Measurements from ENCODE around the gene HBS1L.

Gene HBS1L

GRCh38 chr6:134936931-134937330 lies 117.7 kb downstream of the HBS1L start:
- Histone ChIP-seq H3K27ac (no peak overlapping the region), H3K27me3 (ENCODE audit: insufficient read depth, low read depth) (no peaks in the 10 kb centered on the region), H4K20me1 (ENCODE audit: insufficient read depth) (no peaks in the 10 kb centered on the region), H2AFZ (ENCODE audit: low read depth) (no peak overlapping the region), H3K36me3 (ENCODE audit: insufficient read depth) (no peaks in the 10 kb centered on the region), H3K9ac (no peak overlapping the region), H3K79me2 (ENCODE audit: insufficient read depth, low read depth) (no peaks in the 10 kb centered on the region), H3K4me1 (ENCODE audit: low read depth, poor library complexity, severe bottlenecking) (peaks cover 15% of the 10 kb centered on the region), H3K4me2 (no peak overlapping the region), H3K4me3 (IDR thresholded peaks at IDR 0.05; ENCODE audit: insufficient read depth, low read depth, low read length) (no peak overlapping the region)
- TF ChIP-seq, protein P1, sequence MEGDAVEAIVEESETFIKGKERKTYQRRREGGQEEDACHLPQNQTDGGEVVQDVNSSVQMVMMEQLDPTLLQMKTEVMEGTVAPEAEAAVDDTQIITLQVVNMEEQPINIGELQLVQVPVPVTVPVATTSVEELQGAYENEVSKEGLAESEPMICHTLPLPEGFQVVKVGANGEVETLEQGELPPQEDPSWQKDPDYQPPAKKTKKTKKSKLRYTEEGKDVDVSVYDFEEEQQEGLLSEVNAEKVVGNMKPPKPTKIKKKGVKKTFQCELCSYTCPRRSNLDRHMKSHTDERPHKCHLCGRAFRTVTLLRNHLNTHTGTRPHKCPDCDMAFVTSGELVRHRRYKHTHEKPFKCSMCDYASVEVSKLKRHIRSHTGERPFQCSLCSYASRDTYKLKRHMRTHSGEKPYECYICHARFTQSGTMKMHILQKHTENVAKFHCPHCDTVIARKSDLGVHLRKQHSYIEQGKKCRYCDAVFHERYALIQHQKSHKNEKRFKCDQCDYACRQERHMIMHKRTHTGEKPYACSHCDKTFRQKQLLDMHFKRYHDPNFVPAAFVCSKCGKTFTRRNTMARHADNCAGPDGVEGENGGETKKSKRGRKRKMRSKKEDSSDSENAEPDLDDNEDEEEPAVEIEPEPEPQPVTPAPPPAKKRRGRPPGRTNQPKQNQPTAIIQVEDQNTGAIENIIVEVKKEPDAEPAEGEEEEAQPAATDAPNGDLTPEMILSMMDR (conservative IDR thresholded peaks at IDR 0.05; ENCODE audit: low read depth, low read length): no peak

GRCh38 chr6:134936476-134936875 lies 118.1 kb downstream of the HBS1L start:
- Histone ChIP-seq H3K79me2 (ENCODE audit: insufficient read depth, low read depth) (no peaks in the 10 kb centered on the region), H3K4me3 (IDR thresholded peaks at IDR 0.05; ENCODE audit: insufficient read depth, low read depth, low read length) (no peak overlapping the region), H3K36me3 (ENCODE audit: insufficient read depth) (no peaks in the 10 kb centered on the region), H3K4me2 (no peak overlapping the region), H4K20me1 (ENCODE audit: insufficient read depth) (no peaks in the 10 kb centered on the region), H2AFZ (ENCODE audit: low read depth) (no peak overlapping the region), H3K4me1 (ENCODE audit: low read depth, poor library complexity, severe bottlenecking) (peaks cover 15% of the 10 kb centered on the region), H3K27ac (no peak overlapping the region), H3K27me3 (ENCODE audit: insufficient read depth, low read depth) (no peaks in the 10 kb centered on the region), H3K9ac (no peak overlapping the region)
- TF ChIP-seq, protein P1 (conservative IDR thresholded peaks at IDR 0.05; ENCODE audit: low read depth, low read length): no peak

DNA sequence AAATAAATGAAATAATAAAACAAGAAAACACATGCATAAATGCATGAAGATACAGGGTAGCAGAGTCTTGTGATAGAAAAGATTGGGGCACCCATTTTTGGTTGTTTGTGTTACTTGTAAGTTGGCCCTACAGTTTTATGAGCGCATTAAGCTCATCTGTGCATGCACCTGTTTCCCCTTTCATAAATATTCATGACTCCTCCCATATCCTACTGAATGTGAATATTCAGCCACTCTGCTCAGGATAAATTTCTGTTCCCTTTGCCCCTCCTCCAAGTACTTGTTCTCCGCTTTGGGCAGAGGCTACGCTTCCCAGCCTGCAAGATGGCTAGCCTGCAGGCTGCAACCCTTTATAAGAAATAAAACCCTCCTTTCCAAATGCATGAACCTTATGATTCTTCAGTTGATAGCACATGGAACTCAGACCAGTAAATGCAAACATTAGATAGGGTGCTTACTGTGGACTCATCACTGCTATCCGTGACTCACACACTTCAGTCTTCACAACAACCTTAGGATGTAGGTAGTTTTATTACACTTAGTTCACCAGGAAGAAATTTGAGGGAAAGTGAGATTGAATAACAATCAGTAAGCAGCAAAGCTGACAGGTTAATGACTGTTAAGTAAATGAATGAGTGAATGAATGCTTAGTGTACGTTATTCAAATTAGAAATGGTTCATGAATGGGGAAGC lies 119.7 kb downstream of the HBS1L start:
- Histone ChIP-seq H3K9ac (no peak overlapping the region), H4K20me1 (ENCODE audit: insufficient read depth) (no peaks in the 10 kb centered on the region), H3K27ac (no peak overlapping the region), H3K79me2 (ENCODE audit: insufficient read depth, low read depth) (no peaks in the 10 kb centered on the region), H3K27me3 (ENCODE audit: insufficient read depth, low read depth) (no peaks in the 10 kb centered on the region), H2AFZ (ENCODE audit: low read depth) (no peak overlapping the region), H3K4me2 (no peak overlapping the region), H3K4me1 (ENCODE audit: low read depth, poor library complexity, severe bottlenecking) (peaks cover 9% of the 10 kb centered on the region), H3K36me3 (ENCODE audit: insufficient read depth) (no peaks in the 10 kb centered on the region), H3K4me3 (IDR thresholded peaks at IDR 0.05; ENCODE audit: insufficient read depth, low read depth, low read length) (no peak overlapping the region)
- TF ChIP-seq, protein P1 (conservative IDR thresholded peaks at IDR 0.05; ENCODE audit: low read depth, low read length): no peak

- no peaks in the 10 kb centered on the region for H4K20me1 ChIP-seq (ENCODE audit: insufficient read depth)
- no peak overlapping the region for H3K4me3 ChIP-seq (IDR thresholded peaks at IDR 0.05; ENCODE audit: insufficient read depth, low read depth, low read length)
- no peaks in the 10 kb centered on the region for H3K36me3 ChIP-seq (ENCODE audit: insufficient read depth)
- H3K9ac ChIP-seq: no peak overlapping the region
- TF ChIP-seq, protein P1 (conservative IDR thresholded peaks at IDR 0.05; ENCODE audit: low read depth, low read length): no peak
- no peaks in the 10 kb centered on the region for H3K27me3 ChIP-seq (ENCODE audit: insufficient read depth, low read depth)
- H2AFZ ChIP-seq (ENCODE audit: low read depth): no peak overlapping the region
- no peaks in the 10 kb centered on the region for H3K4me1 ChIP-seq (ENCODE audit: low read depth, poor library complexity, severe bottlenecking)
- H3K27ac ChIP-seq: no peak overlapping the region
- H3K79me2 ChIP-seq (ENCODE audit: insufficient read depth, low read depth): no peaks in the 10 kb centered on the region
- no peak overlapping the region for H3K4me2 ChIP-seq
Measured at GRCh38 chr6:134932535-134933470, 121.8 kb downstream of the HBS1L start.
